ENCODE data around the gene LCP2.

DNA sequence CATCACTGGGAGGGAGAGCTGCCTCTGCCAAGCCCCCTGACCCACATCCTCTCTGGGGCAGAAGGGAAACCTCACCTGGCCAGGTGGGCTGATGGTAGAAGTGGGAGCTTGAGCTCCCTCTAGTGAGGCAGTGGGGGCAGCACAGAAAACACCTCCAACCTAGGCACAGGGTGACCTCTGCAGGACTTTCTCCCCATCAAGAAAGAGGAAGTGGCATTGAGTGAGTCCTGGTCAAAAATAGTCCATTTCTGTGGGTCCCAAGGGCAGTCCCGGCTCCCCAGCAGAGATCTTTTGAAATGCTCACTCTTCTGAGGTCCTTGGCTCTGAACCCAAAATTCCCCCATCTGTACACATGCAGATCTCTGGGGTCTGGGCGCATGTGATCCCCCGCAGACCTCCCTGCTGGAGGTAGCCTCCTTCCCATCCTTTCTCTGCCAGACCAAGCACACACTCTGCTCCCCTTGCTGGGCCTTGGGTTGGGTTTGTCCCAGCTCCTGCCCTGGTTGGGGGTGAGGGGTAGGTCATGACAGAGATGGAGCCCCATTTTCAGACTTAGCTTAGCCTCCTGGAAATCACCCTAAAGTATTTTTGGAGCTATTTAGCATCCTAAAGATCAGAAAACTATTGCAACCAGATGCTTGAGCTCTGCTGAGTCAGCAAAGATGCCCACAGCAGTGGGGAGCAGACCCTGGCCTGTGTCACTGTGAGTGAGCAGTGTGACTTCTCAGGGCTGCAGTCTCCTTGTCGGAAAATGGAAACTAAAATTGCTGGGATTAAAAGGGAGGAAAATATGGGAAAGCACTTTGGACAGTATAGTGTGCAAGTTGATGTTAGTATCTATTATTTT lies 41.6 kb upstream of the LCP2 start:
- TF ChIP-seq CTCF (IDR thresholded peaks at IDR 0.05) (peak; percentile 28 to 76 (median 56)), POLR2A (IDR thresholded peaks at IDR 0.05) (no peak)

Data from upper lobe of left lung (tissue), 4 donors.